ENCODE data around the gene PNP.

DNA sequence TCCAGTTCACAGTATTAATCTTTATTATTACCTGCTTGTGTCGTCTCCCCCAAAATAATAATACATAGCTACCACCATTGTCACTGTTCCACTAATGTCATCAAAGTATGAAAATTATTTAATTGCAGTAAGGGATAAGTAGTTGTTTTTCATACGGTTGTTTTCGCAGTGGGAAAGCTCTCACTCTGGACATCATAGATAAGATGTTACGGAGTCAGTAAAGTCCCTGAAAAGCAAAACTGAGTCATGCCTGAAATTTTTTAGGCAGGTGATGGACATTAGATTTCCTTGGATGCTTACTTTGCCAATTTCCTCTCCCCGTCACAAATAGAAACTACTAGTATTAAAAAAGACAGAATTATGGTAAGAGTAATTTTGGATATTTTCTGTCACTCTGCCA lies 13.2 kb downstream of the PNP start:
- TF ChIP-seq, protein P1, sequence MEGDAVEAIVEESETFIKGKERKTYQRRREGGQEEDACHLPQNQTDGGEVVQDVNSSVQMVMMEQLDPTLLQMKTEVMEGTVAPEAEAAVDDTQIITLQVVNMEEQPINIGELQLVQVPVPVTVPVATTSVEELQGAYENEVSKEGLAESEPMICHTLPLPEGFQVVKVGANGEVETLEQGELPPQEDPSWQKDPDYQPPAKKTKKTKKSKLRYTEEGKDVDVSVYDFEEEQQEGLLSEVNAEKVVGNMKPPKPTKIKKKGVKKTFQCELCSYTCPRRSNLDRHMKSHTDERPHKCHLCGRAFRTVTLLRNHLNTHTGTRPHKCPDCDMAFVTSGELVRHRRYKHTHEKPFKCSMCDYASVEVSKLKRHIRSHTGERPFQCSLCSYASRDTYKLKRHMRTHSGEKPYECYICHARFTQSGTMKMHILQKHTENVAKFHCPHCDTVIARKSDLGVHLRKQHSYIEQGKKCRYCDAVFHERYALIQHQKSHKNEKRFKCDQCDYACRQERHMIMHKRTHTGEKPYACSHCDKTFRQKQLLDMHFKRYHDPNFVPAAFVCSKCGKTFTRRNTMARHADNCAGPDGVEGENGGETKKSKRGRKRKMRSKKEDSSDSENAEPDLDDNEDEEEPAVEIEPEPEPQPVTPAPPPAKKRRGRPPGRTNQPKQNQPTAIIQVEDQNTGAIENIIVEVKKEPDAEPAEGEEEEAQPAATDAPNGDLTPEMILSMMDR (IDR thresholded peaks at IDR 0.05; ENCODE audit: control extremely low read depth in 1 of 3, insufficient read depth in 1 of 3, low read depth in 1 of 3, low read length in 3 of 3): no peak
- TF ChIP-seq, protein P2, sequence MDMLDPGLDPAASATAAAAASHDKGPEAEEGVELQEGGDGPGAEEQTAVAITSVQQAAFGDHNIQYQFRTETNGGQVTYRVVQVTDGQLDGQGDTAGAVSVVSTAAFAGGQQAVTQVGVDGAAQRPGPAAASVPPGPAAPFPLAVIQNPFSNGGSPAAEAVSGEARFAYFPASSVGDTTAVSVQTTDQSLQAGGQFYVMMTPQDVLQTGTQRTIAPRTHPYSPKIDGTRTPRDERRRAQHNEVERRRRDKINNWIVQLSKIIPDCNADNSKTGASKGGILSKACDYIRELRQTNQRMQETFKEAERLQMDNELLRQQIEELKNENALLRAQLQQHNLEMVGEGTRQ (IDR thresholded peaks at IDR 0.05; ENCODE audit: low read length): no peak
- TF ChIP-seq TAF7 (optimal IDR thresholded peaks at IDR 0.05; ENCODE audit: borderline replicate concordance, low read depth, low read length): no peak
- TF ChIP-seq ZNF274 (IDR thresholded peaks at IDR 0.05; ENCODE audit: borderline replicate concordance, extremely low read depth, low read length): no peak
- TF ChIP-seq RAD21 (IDR thresholded peaks at IDR 0.05 in 1 of 2, conservative IDR thresholded peaks at IDR 0.05 in 1 of 2; ENCODE audit: low read depth in 2 of 2, low read length in 2 of 2): no peak
- TF ChIP-seq EP300 (IDR thresholded peaks at IDR 0.05; ENCODE audit: borderline replicate concordance in 1 of 2, low read depth in 2 of 2, low read length in 2 of 2): no peak
- TF ChIP-seq POLR2AphosphoS5 (IDR thresholded peaks at IDR 0.05; ENCODE audit: low read depth, low read length): no peak
- no peak for TF ChIP-seq POLR2A (IDR thresholded peaks at IDR 0.05; ENCODE audit: control extremely low read depth in 1 of 2, low read depth in 2 of 2, low read length in 2 of 2)
- TF ChIP-seq, protein P3, sequence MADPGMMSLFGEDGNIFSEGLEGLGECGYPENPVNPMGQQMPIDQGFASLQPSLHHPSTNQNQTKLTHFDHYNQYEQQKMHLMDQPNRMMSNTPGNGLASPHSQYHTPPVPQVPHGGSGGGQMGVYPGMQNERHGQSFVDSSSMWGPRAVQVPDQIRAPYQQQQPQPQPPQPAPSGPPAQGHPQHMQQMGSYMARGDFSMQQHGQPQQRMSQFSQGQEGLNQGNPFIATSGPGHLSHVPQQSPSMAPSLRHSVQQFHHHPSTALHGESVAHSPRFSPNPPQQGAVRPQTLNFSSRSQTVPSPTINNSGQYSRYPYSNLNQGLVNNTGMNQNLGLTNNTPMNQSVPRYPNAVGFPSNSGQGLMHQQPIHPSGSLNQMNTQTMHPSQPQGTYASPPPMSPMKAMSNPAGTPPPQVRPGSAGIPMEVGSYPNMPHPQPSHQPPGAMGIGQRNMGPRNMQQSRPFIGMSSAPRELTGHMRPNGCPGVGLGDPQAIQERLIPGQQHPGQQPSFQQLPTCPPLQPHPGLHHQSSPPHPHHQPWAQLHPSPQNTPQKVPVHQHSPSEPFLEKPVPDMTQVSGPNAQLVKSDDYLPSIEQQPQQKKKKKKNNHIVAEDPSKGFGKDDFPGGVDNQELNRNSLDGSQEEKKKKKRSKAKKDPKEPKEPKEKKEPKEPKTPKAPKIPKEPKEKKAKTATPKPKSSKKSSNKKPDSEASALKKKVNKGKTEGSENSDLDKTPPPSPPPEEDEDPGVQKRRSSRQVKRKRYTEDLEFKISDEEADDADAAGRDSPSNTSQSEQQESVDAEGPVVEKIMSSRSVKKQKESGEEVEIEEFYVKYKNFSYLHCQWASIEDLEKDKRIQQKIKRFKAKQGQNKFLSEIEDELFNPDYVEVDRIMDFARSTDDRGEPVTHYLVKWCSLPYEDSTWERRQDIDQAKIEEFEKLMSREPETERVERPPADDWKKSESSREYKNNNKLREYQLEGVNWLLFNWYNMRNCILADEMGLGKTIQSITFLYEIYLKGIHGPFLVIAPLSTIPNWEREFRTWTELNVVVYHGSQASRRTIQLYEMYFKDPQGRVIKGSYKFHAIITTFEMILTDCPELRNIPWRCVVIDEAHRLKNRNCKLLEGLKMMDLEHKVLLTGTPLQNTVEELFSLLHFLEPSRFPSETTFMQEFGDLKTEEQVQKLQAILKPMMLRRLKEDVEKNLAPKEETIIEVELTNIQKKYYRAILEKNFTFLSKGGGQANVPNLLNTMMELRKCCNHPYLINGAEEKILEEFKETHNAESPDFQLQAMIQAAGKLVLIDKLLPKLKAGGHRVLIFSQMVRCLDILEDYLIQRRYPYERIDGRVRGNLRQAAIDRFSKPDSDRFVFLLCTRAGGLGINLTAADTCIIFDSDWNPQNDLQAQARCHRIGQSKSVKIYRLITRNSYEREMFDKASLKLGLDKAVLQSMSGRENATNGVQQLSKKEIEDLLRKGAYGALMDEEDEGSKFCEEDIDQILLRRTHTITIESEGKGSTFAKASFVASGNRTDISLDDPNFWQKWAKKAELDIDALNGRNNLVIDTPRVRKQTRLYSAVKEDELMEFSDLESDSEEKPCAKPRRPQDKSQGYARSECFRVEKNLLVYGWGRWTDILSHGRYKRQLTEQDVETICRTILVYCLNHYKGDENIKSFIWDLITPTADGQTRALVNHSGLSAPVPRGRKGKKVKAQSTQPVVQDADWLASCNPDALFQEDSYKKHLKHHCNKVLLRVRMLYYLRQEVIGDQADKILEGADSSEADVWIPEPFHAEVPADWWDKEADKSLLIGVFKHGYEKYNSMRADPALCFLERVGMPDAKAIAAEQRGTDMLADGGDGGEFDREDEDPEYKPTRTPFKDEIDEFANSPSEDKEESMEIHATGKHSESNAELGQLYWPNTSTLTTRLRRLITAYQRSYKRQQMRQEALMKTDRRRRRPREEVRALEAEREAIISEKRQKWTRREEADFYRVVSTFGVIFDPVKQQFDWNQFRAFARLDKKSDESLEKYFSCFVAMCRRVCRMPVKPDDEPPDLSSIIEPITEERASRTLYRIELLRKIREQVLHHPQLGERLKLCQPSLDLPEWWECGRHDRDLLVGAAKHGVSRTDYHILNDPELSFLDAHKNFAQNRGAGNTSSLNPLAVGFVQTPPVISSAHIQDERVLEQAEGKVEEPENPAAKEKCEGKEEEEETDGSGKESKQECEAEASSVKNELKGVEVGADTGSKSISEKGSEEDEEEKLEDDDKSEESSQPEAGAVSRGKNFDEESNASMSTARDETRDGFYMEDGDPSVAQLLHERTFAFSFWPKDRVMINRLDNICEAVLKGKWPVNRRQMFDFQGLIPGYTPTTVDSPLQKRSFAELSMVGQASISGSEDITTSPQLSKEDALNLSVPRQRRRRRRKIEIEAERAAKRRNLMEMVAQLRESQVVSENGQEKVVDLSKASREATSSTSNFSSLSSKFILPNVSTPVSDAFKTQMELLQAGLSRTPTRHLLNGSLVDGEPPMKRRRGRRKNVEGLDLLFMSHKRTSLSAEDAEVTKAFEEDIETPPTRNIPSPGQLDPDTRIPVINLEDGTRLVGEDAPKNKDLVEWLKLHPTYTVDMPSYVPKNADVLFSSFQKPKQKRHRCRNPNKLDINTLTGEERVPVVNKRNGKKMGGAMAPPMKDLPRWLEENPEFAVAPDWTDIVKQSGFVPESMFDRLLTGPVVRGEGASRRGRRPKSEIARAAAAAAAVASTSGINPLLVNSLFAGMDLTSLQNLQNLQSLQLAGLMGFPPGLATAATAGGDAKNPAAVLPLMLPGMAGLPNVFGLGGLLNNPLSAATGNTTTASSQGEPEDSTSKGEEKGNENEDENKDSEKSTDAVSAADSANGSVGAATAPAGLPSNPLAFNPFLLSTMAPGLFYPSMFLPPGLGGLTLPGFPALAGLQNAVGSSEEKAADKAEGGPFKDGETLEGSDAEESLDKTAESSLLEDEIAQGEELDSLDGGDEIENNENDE (IDR thresholded peaks at IDR 0.05; ENCODE audit: insufficient replicate concordance, low read length): no peak
- TF ChIP-seq EZH2 (IDR thresholded peaks at IDR 0.05; ENCODE audit: low read depth, low read length, severe bottlenecking): no peak
